HG03039 (cell line): ENCODE results near the gene IL18BP.

ENCODE experiments used
- ATAC-seq: cut with Tn5 transposase; IDR thresholded peaks from one replicate; pipeline ENCODE4 v1.9.1; 2021; ENCODE audit warnings: mild to moderate bottlenecking, moderate library complexity; ENCODE audit not compliant: unreplicated experiment

The IL18BP gene

DNA sequence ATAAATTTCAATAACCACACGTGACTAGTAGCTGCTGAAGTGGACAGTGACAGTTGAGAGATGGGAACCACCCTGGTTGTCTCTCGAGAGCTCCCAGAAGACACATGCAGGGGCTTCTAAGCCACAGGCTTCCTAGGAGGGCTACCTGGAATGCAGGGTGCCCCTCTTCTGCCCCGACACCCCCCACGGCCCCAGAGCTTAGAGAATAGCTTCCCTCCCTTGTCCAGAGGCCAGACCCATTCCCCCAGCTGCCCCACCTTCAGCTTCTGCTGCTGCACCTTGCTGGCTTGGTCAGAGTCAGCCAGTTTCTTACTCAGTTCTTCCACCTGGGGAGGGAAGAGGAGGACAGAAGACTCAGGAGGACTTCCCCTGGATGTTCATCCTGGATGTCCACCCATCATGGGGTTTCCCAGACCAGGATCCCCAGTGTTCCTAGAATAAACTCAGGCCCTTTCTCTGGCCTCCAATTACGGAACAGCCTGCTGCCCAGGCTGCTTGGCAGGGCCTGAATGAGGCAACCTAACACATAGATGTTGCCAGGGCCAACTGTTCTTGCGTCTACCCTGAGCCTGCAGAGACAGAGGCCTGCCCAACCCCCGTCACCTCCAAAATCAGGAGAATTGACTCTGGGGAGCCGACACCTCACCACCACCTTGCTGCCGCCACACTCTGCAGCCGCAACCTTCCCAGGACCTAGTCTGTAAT, 12.0 kb downstream of the IL18BP start:
- no peak for ATAC-seq

DNA sequence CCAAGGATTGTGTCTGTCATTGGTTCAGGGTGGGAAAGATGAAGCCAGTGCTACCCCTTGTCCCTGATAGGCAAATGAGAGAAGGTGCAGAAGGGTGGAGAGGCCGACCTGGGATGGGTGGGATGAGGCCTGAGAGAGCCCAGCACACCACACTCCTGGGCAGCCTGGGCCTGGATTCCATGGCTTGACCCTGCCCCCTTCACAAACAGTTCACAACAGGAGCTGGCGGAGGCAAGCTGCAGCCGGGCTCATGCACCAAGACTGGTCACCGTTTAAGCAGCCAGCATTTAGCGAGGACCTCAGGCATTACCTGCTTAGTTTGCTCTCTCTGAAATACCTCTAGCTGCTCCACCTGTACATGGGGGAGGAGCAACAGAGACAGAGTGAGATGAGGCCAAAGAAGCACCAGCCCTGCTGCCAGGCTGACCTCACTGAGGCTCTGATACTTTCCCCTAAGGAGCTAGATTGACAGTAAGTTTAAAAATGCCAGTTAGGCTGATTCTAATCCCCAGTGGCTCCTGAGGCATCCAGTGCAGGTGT, 13.5 kb downstream of the IL18BP start:
- ATAC-seq = no peak

DNA sequence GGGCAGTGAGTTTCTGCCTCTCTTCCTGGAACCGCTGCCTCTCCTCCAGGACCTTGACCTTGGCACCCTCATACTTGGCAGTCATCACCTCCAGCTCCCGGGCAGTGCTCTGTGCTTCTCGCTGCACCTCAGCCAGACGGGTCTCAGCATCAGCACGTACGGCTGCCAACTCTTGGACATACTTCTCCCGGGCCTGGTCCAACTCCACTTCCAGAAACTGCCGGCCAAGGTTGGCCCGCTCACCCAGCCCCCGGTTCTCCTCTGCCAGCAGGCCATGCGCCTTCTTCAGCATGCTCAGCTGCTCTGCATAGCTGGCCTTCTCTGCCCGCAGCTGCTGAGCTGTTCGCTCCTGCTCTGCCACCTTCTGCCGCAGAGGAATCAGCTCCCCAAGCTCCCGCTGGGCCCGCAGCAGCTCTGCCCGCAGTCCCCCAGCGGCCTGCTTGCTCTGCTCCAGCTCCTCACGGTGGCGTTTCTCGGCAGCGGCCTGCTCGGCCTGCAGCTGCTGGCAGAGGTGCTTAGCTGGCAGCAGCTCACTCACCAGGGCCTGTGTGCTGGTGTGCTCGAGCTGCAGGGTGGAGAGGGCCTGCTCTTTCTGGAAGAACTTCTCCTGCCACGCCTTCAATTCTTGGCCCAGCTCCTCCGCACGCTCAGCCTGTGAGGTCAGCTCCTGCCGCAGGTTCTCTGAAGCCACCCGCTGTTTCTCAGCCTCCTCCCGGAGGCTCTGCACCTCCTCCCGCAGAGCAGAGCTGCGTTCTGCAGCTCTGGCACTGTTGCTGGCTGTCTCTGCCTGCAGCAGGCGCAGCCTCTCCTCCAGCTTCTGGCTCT, 14.4 kb downstream of the IL18BP start:
- ATAC-seq = no peak

DNA sequence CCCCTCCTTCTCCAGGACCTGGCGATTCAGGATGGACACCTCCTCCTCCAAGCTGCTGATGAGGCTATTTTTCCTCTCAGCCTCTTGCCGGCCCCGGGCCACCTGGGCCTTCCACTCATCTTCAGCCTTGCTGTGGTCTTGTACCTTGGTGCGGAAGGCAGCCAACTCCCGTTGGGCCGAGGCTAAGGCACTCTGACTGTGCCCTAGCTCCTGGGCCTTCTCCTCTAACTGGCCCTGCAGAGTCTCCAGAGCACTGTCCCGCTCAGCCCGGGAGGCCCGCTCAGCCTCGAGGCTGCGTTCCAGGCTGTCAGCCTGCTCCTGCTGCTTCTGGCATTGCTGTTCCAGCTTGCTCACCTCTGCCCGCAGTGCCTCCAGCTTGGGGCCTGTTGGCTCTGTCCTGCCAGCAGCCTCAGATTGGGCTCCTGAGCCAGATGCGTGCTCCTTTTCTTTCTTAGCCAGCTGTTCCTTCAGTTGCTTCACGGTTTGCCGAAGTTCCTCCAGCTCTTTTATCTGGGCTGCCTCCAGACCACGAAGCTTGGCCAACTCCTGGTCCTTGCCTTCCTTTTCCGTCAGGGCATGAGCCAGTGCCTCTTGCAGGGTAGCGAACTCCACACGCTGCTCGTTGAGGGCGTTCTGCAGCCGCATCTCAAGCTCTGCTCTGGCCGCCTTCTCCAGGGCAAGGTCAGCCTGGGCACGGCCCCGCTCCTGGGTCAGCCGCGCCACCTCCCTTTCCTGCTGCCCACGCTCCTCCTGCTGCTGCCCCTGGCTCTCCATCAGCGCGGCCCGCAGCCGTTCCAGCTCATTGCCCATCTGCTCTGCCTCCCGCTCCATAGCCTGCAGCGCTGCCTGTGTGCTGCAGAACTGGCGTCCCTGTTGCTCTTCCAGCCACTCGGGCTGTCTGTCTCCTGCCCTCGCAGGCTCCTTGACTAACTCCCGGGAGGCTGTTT, 15.3 kb downstream of the IL18BP start:
- ATAC-seq = no peak

DNA sequence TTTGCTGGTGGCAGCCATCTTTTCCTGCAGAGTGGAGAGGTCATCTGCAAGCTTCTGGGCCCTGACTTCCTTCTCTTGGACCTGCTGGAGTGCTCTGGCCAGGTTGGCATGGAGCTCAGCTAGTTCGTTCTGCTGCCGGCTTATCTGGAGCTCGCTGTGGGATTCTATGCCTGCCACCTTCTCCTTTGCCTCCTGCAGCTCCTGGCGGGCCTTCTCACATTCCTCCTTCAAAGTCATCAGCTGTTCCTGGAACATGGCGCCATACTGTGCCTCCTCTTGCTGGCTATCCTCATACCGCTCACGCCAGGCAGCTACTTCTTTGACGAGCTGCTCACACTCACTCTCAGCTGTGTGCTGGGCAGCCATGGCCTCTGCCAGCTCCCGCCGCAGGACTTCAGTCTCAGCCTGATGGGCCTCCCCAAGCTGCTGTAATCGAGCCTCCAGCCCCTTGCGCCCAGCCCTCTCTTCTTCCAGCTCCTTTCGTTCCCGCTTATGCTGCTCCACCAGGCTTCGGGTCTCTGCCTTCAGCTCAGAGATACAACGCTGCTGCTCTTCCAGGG, 16.1 kb downstream of the IL18BP start:
- no peak for ATAC-seq

DNA sequence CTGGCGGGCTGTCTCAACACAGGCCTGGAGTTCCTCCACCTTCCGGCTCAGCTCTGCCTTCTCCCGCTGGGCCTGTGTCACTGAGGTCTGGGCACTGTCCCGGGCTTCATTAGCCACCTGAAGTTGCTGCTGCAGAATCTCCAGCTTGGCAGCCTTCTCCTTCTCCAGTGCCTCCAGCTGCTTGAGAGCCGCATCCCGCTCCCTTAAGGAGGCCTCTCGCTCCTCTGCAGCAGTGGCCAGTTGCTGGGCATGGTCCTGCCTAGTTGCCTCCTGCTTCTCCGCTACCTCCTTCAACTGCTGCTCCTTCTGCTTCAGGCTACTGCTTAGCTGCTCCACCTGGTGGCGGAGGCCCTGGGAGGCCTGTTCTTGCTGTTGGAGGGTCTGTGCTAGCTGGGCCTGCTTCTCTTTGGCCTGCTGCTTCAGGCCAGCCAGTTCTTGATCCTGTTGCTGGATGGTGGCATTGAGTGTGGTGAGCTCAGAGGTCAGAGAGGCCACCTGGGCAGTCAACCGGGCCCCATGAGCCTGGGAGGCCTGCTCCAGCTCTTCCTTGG, 16.9 kb downstream of the IL18BP start:
- ATAC-seq = no peak

DNA sequence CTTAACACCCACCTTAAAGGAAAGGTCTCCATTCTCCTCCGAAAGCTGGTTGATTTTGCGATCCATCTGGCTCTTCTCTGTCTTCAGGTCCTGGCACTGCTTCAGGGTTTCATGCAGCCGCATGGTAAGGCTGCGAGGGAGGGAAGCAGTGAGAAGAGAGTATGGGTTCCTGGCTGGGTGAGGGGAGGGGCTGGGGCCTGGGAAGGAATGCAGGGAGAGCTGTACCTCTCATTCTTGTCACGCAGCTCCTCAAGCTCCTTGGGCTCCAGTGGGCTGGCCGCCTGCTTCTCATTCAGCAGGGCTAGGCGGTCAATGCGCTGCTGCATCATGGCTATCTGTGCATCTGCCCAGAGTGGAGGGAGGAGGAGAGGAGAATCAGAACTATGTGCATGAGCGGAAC, 19.5 kb downstream of the IL18BP start:
- ATAC-seq = no peak

DNA sequence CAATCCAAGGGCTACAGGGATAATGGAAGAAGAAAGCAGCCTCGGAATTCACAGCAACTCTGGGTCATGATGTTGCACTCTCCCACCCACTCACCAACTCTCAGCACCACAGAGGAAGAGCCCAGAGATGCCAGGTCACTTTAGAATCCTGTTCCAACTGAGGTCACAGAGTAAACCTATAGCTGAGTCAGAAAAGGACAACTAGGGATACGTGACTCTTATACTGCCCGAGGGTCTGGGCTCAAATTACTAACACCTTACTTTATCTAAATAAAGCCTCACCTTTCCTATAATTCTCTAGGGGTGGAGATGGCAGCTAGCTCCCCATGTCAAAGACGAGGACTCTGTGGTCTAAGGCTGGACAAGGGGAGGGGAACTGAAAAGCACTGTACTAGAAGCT, 24.6 kb downstream of the IL18BP start:
- ATAC-seq = no peak

DNA sequence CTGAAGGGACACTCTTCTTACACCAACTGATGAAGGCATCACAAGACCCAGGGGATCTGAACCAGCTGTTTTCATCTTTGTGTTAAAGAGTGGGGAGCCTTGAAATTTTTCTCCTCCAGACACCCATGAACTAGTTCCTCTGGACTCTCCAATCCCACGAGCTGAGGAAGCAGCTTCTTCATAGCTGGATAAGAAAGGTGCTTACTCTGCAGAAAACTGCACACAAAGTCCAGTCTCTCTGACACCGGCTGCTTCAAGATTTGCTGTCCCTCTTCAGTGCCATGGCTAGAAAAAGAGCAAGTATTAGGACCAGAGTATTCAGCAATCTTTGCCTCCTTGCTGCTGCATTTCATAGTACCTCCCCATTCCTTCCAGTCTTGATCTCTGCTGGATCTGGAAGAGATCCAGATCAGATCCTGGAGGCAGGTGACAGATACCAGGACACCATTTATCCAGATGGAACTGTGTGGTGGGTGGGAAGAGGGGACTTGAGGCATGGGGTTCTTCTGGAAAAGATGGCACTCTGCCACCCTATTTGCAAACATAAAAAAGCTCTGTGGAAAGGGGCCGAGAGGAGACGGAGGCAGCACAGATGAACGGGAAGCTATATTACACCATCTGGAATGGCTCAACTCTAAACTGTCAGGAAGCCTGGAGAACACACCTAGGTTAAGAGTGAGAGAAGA, 25.5 kb downstream of the IL18BP start:
- ATAC-seq = no peak

DNA sequence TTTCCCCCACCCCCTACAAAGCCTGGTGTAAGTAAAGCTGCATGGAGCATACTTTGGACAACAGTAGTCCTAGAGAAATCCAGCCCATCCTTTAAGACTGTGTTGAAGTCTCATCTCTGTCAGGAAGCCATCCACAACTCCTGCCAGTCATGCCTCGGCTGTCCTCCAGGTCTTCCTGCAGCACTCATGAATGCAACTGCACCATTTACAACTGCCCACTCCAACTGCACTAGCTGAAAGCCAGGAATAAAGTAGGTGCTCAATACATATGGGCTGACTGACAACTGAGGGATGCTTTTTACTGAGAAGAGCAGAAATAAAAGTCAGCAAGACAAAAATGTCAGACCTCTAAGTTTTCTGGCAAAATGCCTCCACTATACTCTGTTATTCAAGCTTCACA, 27.4 kb downstream of the IL18BP start:
- ATAC-seq = no peak

DNA sequence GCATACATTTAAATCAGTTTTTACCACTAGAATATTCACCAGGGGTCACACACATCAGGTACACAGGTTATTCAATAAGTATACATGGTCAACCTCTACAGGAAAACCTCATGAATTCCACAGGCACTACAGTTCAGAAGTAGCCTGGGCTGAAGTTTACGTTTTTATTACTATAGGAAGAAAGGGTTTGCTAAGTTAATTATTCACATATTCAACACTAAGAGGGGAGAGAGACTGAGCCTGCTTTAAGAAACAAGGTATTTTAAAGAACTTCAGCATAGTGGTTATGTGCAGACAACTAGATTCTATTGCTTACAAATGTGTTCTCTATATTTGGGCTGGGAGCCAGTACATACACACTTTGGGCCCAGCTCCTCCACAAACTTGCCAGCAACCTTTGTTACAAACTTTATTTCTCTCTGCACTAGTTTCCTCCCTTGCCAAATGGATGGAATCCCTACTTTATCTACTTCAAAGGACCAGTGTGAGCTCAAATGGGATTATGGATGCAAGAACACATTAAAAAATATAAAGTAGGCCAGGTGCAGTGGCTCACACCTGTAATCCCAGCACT, 31.9 kb downstream of the IL18BP start:
- no peak for ATAC-seq

DNA sequence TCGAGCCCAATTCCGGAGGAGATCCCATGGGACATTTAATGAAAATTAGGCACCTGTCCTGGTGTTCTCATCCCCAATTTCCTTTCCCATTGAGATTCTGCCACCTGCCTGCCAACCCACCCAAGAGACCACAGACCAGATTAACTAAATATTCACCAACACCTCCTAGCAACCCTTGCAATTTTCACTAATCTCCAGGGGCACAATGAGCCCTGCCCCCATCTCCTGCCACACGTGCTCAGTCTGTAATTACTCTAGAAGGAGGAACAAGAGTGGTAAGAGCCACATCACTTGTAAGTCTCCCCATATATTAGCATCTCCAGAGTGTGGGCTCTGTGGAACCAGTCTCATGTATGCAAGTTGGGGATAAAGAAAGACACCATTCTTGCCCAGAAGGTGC, 38.0 kb downstream of the IL18BP start:
- no peak for ATAC-seq

DNA sequence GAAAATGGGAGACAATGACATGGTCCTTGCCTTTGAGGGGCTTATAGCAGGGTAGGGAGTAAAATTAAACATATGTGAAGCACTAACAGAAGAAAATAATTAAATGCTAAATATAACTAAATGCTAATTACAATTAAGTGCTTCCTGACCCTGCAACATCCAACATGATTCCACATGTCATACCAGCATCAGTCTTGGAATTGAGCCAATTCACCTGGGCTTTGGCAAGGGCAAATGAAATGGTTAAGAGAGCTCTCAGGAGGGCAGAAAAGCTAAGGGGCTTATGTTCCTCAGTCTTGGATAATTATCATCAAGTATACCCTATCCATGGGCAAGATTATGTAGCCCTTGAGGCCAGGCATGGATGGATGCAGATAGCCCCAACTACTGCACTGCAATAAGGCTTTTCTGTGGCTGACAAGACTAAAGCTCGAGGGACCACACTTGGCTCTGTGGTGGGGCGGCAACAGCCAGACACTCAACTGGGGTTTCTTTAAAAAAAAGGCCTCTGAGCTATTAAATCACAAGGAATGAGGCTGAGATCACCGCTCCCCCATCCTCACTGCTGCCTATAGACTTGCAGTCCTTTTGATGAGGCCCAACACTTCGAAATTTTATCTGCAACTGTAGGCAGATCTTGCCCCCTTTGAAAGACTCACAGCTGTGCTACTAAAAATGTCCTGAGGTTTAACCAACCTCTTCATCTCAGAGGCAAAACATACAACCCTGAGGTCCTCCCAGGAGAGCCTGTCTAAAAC, 39.0 kb downstream of the IL18BP start:
- ATAC-seq = no peak

DNA sequence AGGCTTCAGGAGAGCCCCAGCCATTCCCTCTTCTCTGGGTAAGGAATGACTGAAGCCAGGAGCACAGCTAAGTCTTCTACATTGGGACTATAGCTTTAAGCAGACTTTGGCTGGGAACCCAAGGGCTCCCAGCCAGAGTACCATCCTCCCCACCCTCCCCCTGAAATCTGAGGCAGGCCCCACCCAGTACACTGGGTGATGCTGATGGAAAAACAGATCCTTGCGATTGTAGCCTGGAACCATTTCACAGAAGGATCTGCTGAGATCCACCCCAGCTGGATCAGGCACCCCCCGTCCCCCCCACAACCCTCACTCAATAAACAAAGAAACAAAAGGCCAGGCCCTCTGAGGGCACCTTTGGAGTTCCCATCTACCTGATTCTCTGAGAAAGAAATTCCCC, 39.8 kb downstream of the IL18BP start:
- no peak for ATAC-seq

DNA sequence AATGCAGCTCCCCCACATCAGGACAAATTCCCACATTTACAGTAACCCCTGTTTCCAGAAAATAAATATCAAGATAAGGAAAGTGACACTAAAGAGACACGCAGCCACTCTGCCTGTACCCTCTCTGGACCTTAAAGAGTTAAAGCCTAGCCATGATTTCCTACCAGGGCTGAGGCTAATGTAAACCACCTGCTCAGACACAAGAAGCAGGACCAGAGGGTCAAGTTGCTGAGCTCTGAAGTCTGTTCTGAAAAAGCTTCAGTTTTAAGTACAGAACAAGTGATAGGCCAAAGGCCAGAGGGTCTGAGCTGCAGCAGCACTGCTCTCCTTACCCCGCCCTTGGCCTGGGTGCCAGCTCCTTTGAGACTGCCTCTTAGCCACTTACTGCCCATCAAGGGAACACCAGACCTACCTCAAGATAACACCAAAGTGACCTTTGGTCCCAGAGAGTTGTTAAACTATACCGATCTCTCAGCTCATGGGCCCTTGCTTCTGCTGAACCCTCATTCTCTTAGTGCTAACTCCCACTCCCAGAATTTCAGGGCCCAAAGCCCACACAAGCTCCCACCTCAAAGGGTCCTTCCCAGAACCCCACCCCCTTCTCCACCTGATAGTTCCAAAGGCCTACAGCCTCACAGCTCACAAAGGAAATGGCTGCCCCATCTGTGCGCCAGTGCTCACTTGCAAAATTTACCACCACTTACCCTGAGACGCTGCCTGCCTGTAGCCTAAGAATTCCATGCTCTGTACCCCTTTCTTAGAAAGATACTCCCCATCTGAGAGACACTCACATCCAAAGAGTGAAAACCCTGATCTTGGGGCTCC, 40.5 kb downstream of the IL18BP start:
- ATAC-seq = no peak

DNA sequence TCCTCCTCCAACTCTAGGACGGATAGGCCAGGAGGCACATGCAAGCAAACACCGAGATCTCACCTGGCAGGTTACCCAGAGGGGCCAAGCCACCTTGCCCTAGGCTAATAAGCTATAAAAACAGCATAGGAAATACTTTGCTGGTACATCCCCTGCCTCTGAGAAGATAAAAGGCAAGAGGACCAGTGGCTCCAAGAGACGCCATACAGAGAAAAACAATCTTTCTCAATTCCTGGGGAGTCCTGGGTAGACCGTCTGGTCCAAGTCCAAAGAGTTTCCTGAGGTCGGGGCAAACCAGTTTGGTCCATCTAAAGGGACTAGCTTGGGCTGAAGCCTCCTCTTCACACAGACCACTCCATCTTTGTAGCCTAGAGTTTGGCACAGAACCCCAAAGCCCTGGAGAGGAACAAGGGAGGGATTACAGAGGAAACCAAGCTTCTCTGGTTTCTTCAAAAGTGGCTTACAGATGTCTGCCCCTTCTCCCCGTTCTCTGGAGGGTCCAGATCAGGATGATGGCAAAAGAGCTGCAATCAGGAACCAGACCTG, 41.2 kb downstream of the IL18BP start:
- no peak for ATAC-seq

DNA sequence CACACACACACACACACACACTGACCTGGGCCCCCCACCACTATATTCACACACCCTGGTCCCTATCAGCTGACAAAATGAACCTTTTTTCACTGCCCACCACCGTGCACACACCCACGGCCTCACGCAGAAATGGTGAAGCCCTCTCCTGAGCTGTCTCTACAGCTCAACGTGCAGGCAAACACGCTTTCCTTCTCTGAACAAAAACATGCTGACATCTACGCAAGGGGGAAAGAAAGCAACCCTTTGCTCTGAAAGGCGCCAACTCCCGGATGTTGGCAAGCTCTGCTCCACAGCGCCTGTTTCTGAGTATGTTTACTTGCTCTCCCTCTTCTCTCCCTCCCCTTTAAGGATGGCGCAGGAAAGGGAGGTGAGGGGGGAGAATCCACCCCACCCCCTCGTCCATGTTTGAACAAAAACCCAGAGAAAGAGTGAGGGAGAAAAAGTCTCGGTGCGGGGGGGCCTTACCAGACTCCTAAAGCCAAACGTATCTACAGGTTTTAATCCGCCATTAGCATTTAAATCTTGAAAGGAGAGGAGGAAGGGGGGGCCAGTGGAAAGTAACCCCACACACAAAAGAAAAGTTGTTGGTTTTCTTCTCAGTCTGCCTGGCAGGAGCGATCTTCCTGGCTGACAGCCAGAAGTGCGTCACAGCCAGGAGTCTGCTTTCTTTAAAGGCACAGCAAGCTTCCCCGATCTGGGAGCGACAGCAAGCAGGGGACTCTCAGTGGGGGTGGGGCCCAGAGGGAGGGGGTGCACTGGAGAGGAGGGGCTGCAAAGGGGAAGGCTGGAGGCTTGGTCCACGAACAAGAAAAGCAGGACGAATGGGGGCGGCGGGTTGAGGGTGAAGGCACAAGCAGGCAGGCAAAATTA, 42.0 kb downstream of the IL18BP start:
- peak; percentile 41 for ATAC-seq
